Mesenteric fat pad (tissue), 1 donor: ENCODE measurements around the gene SPP1. TPM values are rescaled to one million over a fixed set of nuclear protein-coding genes. Genes with fewer than 3 reads are reported as not detected.

Source experiments
- DNase-seq: peaks from one replicate; pipeline ENCODE4 v3.0.0-alpha.2; 2020; ENCODE audit warnings: low spot score
- total RNA-seq: library from RNA; stranded (reverse); fragmentation: NEBNext Ultra II Directional; extraction: Animal tissue kit (Norgen Biotek cat#: 25700); gene quantifications from one replicate; pipeline ENCODE4 v1.2.1, GENCODE V29; 2021
- donor health status: DM: yes; HTN: yes; CAD: no.

SPP1 gene
- total RNA-seq, 1 donor from 2014 or later = 636 TPM

DNA sequence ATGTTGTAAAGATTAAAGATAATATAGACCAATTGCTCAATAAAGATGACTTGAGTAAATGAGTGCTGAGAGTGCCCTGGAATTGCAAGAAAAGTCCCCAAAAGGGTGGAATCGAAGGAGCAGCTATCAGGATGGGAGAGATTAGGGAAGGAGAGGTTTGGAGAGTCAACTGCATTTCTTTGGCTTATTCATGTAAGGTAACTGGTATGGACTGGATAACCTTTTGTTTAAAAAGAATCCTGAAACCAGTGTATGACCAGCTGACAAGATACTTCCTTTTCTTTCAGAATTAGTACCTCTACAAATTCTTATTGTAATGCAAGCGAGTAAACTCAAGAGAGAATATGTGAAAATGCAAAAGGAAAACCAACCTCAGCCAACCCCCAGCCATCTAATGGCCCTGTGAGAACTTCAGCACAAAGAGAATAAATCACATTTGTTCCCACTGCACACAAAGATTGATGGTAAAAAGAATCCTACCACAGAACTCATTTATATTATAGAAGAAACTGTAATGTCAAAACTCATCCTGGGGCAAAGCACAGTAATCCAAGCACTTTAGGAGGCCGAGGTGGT is 24.5 kb upstream of the SPP1 start:
- DNase-seq = no peak

DNA sequence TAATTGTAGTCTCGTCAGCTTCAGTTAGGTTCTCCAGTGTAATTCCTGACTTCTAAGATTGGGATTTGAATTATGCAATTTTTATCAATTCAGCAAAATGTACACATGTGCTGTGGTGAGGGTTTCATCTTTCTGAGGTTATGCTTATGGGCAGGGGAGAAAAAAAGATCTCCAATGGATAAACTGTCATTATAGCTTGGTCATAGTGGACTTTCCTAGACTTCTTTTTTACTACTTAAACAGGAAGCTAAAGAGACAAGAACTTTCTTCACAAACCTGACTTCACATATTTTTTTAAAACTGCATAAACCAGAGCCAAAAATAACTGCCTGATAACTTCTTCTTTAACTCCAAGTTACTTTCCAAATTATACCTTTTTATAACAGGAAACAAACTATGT is 21.7 kb upstream of the SPP1 start:
- DNase-seq = no peak

DNA sequence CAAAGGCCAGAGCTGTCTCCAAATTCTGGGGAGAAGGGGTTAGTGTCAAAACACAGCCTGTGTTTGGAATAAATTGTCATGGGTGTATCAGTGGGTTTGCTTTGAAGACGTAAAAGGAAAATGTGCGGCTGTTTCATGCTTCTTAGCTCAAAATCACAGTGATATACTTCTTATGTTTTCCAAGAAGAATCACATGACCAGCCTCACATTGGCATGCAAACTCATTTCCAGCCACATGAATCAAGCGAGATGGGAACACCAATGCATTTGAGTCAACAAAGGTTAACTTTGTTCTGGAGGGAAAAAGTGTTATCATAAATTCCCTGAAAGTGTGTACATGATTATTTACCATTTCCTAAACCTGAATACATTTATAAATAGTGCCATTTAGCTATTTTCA is 19.0 kb upstream of the SPP1 start:
- DNase-seq = no peak

DNA sequence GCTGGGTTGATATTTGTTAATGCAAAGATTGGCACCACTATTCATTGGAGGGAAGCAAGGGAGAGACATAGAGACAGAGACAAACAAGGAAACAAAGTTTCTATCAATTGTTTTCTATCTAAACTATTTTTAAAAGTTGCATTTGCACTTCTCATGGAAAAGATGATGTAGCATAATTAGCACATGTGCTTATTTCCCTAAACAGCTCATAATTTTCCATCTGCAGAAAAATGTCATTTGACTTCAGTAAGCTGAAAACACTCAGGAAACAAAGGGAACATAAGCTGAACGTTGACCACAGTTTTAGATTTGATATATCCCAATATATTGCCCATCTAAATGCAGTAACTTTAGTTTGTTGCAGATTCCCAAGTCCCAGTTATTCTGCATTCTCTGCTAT is 18.5 kb upstream of the SPP1 start:
- DNase-seq = no peak

DNA sequence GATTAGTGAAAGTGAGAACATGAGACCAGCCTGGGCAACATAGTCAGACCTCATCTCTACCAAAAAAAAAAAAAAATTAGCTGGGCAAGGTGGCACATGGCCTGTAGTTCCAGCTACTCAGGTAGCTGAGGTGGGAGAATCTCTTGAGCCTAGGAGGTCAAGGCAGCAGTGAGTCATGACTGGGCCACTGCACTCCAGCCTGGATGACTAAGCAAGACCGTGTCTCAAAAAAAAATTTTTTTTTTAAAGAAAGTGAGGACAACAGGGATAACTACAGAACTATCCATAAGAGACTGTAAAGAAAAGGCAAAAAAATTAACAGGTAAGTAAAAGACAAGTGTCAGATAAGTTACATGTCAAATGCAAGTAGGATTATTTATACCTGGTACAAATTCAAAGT is 13.5 kb upstream of the SPP1 start:
- DNase-seq = no peak

DNA sequence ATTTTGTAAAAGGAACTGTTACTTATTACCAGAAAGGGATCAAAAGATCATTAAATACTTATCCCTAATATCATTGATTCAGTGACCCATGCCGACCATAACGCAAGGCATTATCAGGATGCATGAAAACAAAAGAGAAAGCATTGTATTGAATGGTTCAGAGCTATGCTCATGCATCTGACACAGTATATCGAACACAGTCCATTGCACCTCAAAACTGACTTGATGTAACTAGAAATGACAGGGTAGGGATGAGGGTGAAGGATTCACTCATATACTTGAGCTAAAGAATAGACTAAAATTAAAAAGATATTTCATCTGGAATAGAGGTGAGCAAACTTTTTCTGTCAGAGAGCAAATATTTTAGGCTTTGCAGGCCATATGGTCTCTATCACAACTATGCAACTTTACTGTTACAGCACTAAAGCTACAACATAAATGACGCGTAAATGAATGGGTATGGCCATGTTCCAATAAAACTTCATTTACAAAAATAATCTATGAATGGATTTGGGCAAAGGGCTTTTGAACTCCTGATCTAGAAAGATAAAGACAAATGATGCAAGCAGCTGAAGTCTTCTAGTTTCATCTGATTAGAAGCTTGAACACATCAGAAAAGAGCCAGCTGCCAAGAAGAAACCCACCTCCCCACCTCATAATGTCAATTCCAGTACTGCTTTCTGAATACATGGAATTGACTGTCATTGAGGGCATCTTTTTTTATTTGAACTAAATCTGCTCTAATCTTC is 12.9 kb upstream of the SPP1 start:
- DNase-seq = no peak

DNA sequence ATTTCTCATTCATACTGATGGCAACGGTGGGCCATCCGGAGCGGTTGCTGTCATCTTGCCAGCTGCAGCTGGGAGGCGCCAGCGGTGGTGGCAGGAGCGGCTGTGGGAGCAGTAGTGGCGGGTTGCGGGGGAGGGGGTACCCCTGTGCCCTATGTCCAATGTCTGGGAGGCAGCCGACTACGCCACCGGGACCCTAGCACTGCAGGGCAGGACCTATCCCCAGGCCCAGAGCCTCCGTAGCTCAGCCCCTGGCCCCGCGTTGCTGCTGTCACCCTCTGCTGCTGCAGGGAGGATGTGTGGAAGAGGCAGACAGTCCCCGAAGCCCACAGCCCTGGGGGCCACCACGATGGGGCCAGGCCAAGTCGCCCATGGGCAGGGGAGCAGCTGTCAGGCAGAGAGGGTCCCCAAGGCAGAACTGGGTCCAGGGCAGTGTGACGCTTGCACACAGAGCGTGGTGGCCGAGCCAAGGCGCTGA is 10.0 kb upstream of the SPP1 start:
- no peak for DNase-seq

DNA sequence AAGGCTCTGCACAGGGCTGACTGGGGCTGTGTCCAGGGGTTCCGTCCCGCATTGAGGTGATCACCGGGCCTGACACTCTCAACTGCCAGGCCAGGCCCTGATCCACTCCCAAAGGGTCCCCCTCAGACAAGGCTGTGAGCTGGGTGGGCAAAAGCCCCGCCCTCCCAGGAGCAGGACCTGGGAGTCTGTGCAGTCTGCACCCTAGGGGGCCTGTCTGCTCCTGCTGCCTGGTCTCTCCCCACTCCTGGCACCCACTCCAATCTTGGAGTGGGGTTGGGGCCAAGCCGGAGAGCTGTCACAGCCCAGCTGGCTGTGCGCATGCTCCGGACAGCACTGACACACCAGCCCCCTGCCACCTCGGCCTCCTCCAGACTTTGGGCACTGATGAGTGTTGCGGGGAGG is 9.4 kb upstream of the SPP1 start:
- DNase-seq = no peak

DNA sequence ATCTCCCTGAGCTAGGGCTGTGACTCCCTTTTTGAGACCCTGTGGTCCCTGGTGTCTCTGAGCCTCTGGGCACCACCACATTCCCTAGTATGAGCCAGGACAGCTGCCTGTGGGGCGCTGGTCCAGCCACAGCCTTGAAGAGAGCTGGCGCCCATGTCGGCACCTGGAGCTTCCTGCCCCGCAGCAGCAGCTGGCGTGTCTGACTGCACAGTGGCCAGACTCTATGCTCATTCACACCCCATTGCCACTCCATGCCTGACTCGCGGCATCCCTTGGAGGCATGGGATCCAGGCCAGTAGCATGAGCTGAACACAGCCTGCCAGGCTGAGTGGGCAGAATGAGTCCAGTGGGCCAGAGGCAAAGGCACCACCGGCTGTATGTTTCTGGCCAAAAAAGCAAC is 8.3 kb upstream of the SPP1 start:
- DNase-seq = no peak

DNA sequence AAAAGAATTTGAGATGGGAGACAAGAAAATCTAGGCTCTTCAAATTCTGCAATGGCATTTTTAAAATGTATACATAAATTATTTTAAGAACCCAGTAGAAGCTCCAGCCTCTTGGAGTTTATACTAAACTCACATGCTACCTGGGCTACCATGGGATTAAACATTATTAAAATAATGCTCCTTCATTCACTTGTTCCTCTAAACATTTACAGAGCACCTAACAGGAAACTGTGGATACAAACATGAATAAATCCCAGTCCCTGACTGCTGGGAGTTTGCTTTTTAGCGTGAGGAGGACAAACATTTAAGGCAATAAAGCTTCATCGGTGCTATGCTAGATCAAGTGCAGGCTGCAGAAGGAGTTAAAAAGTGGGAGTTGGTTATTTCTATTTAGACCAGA is 5.4 kb upstream of the SPP1 start:
- no peak for DNase-seq

DNA sequence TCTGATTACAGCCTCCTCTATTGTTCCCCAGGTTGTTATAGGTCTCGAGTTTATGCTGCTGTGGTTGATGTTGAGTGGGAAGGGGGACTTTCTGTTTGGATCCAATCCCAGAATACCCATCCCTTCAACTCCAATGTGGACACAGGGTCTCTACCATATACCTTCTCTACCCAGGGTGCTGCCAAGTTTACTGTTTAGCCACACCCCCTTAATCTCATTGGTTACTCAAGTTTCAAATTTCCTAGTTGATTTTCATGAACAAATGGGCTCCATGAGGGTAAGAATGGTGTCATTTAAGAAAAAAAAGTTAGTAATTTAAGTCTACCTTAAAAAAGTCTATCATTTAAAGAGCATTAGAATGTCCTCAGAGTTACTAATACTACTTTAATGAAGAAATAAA is 3.6 kb upstream of the SPP1 start:
- no peak for DNase-seq

DNA sequence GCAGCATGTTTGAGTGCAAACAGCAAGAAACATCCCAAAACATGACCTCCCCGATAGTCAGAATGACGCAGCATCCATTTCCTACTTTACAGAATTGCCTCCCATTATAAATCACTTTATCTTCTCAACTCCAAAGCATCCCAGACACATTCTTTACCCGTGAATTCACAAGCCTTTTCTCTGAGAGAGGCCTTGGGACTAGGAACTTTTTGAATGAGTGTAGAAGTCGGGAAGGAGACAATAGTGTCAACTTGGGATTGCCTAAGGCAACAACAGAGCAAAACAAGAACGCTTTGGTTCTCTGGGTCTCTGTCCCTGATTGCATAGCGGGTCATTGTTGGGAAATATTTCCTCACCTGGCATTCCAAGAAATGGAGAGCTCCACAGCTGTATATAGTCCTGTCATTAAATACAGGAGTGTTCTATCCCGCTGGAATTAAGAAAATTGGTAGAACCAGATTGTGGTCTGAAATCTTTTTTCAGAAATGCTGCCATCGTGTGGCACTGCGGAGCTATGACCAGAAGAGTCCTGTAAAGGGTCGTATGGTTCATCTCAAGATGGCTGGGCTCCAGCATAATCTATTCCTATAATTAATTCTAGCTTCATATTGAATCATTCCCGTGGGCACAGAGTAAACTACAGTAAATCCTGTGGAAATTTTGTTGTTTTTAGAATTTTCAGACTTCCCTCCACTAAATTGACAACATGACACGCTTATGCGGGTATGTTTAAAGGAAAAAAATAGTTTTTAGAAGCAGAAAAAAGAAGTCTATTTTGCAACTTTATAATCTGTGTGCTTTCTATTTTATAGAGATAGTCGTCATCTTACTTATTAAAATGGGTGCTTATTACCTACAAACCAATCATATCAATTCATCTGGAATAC is 2.0 kb upstream of the SPP1 start:
- DNase-seq = no peak

DNA sequence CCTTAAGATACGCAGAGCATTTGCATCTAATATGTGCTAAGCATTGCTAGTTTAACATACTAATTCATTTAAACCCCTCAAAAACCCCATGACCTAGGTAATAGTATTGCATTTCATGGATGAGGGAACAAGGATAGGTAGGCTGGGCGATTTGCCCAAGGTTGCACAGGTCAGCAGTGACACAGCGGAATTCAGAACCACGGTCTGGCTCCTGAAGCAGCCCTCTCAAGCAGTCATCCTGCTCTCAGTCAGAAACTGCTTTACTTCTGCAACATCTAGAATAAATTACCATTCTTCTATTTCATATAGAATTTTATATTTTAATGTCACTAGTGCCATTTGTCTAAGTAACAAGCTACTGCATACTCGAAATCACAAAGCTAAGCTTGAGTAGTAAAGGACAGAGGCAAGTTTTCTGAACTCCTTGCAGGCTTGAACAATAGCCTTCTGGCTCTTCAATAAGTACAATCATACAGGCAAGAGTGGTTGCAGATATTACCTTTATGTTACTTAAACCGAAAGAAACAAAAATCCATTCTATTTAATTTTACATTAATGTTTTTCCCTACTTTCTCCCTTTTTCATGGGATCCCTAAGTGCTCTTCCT is 555 bp upstream of the SPP1 start:
- no peak for DNase-seq

DNA sequence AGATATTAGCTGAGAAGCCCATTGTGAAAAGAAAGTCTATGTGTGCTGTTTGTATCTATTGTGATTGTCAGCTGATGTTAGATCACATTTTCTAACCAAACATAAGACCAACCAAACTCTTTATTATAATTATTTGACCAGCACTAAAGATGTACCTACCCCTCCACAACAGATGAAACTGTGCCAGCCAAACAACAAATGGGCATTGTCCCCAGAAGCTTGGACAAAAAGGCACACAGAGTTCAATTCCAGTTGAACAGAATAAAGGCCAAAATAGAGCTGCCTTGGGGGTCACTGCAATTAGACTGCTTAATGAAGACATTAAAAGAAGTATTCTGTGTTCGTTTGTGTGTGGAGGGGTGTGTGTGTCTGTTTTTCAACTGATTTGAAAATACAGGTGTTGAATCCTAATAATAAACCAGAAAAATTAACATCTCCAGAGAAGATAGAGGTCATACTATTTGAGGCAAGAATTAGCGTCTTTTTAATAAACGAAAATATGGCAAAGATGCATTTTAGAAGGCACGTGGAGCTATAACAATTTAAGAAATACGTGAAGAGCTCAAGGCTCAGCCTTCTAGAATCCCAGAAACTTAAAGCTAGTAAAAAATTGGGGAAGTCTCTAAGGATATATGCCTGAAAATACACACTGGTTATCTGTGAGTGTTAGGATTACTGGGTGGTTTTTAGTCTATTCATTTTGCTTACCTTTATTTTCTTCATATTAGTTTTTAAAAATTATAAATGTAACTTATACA is 2.2 kb downstream of the SPP1 start:
- no peak for DNase-seq

DNA sequence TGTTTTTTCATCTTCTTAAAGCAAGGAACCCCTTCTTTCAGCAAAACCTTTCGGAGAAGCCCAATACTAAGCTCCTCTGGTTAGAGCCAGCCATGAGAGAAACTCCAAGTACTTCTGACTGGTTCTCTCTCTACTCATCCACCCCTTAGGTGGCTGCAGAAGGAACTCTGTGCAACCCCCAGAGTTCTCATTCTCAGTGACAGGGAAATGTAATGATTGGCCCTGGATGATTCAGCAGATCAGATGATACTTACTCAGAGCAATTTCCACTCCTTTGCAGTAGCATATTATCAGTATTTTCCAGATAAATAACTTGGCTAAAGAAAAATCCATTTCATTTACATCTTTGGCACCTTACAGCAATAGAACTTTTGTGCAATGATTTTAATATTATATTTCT is 3.2 kb downstream of the SPP1 start:
- no peak for DNase-seq

DNA sequence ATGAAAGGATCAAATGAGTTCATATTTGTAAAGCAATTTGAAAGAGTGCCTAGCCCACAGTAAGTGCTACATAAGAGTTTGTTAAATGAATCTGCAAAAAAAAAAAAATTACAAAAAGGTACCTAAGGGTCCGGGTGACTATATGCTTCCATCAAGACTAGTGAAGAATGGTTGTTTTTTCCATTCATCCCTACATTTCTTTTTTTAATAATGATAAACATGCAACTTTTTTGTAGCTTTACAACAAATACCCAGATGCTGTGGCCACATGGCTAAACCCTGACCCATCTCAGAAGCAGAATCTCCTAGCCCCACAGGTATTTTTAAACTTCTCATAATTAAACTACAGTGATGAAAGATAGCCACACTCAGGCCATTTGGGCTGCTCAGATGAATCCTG is 4.3 kb downstream of the SPP1 start:
- DNase-seq = no peak

DNA sequence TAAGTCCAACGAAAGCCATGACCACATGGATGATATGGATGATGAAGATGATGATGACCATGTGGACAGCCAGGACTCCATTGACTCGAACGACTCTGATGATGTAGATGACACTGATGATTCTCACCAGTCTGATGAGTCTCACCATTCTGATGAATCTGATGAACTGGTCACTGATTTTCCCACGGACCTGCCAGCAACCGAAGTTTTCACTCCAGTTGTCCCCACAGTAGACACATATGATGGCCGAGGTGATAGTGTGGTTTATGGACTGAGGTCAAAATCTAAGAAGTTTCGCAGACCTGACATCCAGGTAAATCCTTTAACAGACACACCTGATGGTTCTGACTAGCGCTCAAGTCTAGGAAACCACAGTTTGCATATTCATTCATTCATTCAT is 6.0 kb downstream of the SPP1 start:
- no peak for DNase-seq

DNA sequence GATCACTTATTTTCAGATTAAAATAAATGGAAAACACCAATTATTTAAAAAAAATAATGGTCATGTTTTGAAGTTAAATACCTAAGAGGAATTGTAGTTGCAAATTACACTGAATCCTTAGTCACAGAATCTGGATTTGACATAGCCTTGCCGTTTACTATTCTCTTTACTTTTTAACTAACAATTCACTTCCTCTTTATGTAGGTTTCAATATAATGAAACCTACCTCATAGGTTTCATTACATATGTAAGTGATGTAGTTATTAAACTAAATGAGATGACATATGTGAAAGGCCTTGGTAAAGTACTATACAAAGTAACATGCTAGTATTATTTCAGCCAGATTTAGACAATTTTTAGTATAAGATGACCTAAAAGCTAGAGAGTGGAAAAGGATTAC is 6.5 kb downstream of the SPP1 start:
- DNase-seq = no peak

DNA sequence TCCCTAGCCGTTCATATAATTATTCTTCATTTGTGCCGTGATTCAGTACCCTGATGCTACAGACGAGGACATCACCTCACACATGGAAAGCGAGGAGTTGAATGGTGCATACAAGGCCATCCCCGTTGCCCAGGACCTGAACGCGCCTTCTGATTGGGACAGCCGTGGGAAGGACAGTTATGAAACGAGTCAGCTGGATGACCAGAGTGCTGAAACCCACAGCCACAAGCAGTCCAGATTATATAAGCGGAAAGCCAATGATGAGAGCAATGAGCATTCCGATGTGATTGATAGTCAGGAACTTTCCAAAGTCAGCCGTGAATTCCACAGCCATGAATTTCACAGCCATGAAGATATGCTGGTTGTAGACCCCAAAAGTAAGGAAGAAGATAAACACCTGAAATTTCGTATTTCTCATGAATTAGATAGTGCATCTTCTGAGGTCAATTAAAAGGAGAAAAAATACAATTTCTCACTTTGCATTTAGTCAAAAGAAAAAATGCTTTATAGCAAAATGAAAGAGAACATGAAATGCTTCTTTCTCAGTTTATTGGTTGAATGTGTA is 7.0 kb downstream of the SPP1 start:
- no peak for DNase-seq

DNA sequence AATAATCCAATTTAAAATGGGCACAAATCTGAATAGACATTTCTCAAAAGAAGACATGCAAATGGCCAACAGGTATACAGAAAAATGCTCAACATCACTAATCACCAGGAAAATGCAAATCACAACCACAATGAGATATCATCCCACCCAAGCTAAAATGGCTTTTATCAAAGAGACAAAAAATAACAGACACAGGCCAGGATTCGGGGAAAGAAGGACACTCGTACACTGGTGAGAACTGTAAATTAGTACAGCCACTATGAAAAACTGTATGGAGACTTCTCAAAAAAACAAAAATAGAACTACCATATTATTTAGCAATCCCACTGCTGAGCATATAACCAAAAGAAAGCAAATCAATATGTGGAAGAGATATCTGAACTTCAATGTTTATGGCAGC is 8.5 kb downstream of the SPP1 start:
- DNase-seq = no peak
